NCI-H345 (cell line): ENCODE data around the gene B3GNT3.

Experiments
- DNase-seq: peaks from one replicate; lab custom pipeline; 2025; lab: John Stamatoyannopoulos, UW

Gene B3GNT3

GRCh38 chr19:17860993-17861360 lies 66.0 kb downstream of the B3GNT3 start:
- DNase-seq, result no peak

DNA sequence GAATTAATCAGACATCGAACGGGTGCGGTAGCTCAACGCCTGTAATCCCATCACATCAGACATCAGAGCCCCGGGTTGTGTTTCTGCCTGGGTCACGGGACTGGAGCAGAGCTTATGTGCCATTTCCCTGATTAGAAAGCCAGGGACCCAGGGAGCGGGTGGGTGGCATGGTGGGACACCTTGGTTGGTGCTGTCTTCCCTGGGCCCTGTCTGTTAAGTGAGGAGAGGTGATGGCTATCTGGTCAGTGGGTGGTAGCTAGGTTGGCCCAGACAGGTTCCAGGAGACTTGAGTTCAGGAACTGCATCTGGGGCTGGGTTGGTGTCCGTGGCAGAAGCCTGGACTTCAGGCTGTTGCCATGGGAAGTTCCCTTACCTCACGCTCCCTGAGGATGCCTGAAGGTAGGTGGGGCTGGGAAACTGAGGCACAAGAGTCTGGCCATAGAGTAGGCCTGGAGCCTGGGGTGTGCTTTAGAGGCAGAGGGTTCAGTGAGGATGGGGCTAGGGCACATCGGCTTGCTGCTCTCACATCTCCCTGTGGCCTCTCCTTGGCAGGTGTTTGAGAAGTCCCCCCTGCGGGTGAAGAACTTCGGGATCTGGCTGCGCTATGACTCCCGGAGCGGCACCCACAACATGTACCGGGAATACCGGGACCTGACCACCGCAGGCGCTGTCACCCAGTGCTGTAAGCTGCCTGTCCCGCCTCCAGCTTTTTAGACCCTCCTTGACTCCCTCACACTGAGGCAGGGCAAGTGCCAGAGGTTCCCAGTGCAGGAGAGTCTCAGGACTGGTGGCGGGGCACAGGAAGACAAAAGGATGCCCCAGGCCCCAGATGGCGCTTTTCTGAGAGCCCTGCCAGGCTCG lies 66.8 kb downstream of the B3GNT3 start:
- DNase-seq, result no peak

- no peak for DNase-seq
These were observed 68.0 kb downstream of the B3GNT3 start for GRCh38 chr19:17862711-17863519.
